Panc1 (cell line): ENCODE data around the gene PCDH18.
"Not testable (repeated sequence)": the region's sequence is repeated elsewhere in the genome, so short reads cannot be mapped to it uniquely, and the experiment has no call there.

Experiments used
- CTCF ChIP-seq: fragments of 450-650 bp; IDR thresholded peaks from 2 replicates; pipeline ENCODE4 v1.5.1; 2017; ENCODE audit warnings: mild to moderate bottlenecking
- POLR2AphosphoS5 ChIP-seq: IDR thresholded peaks from 2 replicates; pipeline ENCODE4 v1.6.1; 2012; ENCODE audit warnings: mild to moderate bottlenecking, low read depth, low read length, moderate library complexity
- REST ChIP-seq, 2 experiments: IDR thresholded peaks; 2 replicates each; pipeline ENCODE4 v1.6.1; 2011 to 2012; ENCODE audit warnings: low read depth in 2 of 2, control low read depth in 1 of 2, low read length in 1 of 2, mild to moderate bottlenecking in 1 of 2, moderate library complexity in 1 of 2; ENCODE audit not compliant: insufficient read depth in 1 of 2
- SIN3A ChIP-seq: IDR thresholded peaks from 2 replicates; pipeline ENCODE4 v1.6.1; 2012; ENCODE audit warnings: low read depth, mild to moderate bottlenecking, low read length, moderate library complexity, borderline replicate concordance; ENCODE audit not compliant: insufficient read depth
- TCF7L2 ChIP-seq: IDR thresholded peaks from 2 replicates; pipeline ENCODE4 v1.6.1; 2011; ENCODE audit warnings: mild to moderate bottlenecking, low read depth, low read length, inconsistent platforms

- not testable (repeated sequence) for TF ChIP-seq CTCF; SIN3A; POLR2AphosphoS5; REST (IDR thresholded peaks at IDR 0.05; ENCODE audit: insufficient read depth in 1 of 2, low read depth in 2 of 2, low read length in 1 of 2); TCF7L2
These were observed 48.9 kb downstream of the PCDH18 start for GRCh38 chr4:137483313-137483959.
